Nephron (organoid): ENCODE results near the gene TEX54.

Experiments used
- H3K27ac Mint-ChIP-seq, 3 experiments: 2 replicates each; pipeline ENCODE4 v1.8.0; 2020; ENCODE audit warnings: mixed read lengths in 3 of 3, mild to moderate bottlenecking in 2 of 3, moderate library complexity in 1 of 3
- H3K27me3 Mint-ChIP-seq: 2 replicates; pipeline ENCODE4 v1.8.0; 2021; ENCODE audit warnings: low read depth, mild to moderate bottlenecking, moderate library complexity, mixed read lengths
- H3K36me3 Mint-ChIP-seq: 2 replicates; pipeline ENCODE4 v1.8.0; 2020; ENCODE audit warnings: low read depth, mixed read lengths
- H3K4me1 Mint-ChIP-seq: 2 replicates; pipeline ENCODE4 v1.8.0; 2020; ENCODE audit warnings: mixed read lengths
- H3K4me3 Mint-ChIP-seq, 3 experiments: 2 replicates each; pipeline ENCODE4 v1.8.0; 2020; ENCODE audit warnings: mild to moderate bottlenecking in 3 of 3, mixed read lengths in 3 of 3, moderate library complexity in 2 of 3
- H3K9me3 Mint-ChIP-seq: 2 replicates; pipeline ENCODE4 v1.8.0; 2020; ENCODE audit warnings: mixed read lengths
- CTCF ChIP-seq, 3 experiments: fragments of 200-600 bp; sonication (generic); IDR thresholded peaks; one replicate each; pipeline ENCODE4 v1.5.0; 2021; ENCODE audit warnings: antibody characterized with exemption in 3 of 3; ENCODE audit not compliant: unreplicated experiment in 3 of 3

The TEX54 gene

GRCh38 chr11:62796281-62796680 is 36.4 kb downstream of the TEX54 start:
- no peaks in the 10 kb centered on the region for H3K27me3 Mint-ChIP-seq
- no peak overlapping the region for H3K4me3 Mint-ChIP-seq
- peaks cover 5% of the 10 kb centered on the region for H3K4me1 Mint-ChIP-seq
- TF ChIP-seq CTCF (IDR thresholded peaks at IDR 0.05; ENCODE audit: unreplicated experiment in 3 of 3): no peak
- peaks cover 74% of the 10 kb centered on the region for H3K36me3 Mint-ChIP-seq
- no peaks in the 10 kb centered on the region for H3K9me3 Mint-ChIP-seq
- H3K27ac Mint-ChIP-seq: no peak overlapping the region

- Mint-ChIP-seq H3K4me1 (peaks cover 24% of the 10 kb centered on the region), H3K9me3 (no peaks in the 10 kb centered on the region), H3K27me3 (no peaks in the 10 kb centered on the region), H3K36me3 (peaks cover 70% of the 10 kb centered on the region), H3K27ac (peak overlapping the region in 1 of 3 experiments; percentile 45), H3K4me3 (peak overlapping the region; percentile 18 to 45 (median 35))
- TF ChIP-seq CTCF (IDR thresholded peaks at IDR 0.05; ENCODE audit: unreplicated experiment in 3 of 3): no peak
Observed at GRCh38 chr11:62794201-62794775, 38.4 kb downstream of the TEX54 start.

GRCh38 chr11:62792202-62792575 is 40.5 kb downstream of the TEX54 start:
- Mint-ChIP-seq H3K9me3 (no peaks in the 10 kb centered on the region), H3K27ac (peak overlapping the region; percentile 92 to 97 (median 96)), H3K36me3 (peaks cover 54% of the 10 kb centered on the region), H3K4me3 (peak overlapping the region; percentile 92 to 96 (median 95)), H3K4me1 (peaks cover 31% of the 10 kb centered on the region), H3K27me3 (no peaks in the 10 kb centered on the region)
- TF ChIP-seq CTCF (IDR thresholded peaks at IDR 0.05; ENCODE audit: unreplicated experiment in 3 of 3): no peak

- no peaks in the 10 kb centered on the region for H3K27me3 Mint-ChIP-seq
- H3K4me1 Mint-ChIP-seq: peaks cover 31% of the 10 kb centered on the region
- TF ChIP-seq CTCF (IDR thresholded peaks at IDR 0.05; ENCODE audit: unreplicated experiment in 3 of 3): no peak
- H3K36me3 Mint-ChIP-seq: peaks cover 51% of the 10 kb centered on the region
- peak within 1 kb of the TSS; percentile 92 to 97 (median 96) for H3K27ac Mint-ChIP-seq
- peak within 1 kb of the TSS; percentile 92 to 96 (median 95) for H3K4me3 Mint-ChIP-seq
- H3K9me3 Mint-ChIP-seq: no peaks in the 10 kb centered on the region
Observed at GRCh38 chr11:62791501-62792201, 41.0 kb downstream of the TEX54 start, which contains the start of gene TMEM223. TMEM223 (minus strand) TSS chr11:62792006; CDS start chr11:62791994, 12 bp downstream.

GRCh38 chr11:62789576-62789975 is 43.1 kb downstream of the TEX54 start:
- no peak for TF ChIP-seq CTCF (IDR thresholded peaks at IDR 0.05; ENCODE audit: unreplicated experiment in 3 of 3)
- Mint-ChIP-seq H3K27me3 (no peaks in the 10 kb centered on the region), H3K9me3 (no peaks in the 10 kb centered on the region), H3K4me3 (peak overlapping the region; percentile 92 to 96 (median 95)), H3K27ac (peak overlapping the region; percentile 55 to 75 (median 63)), H3K4me1 (peaks cover 31% of the 10 kb centered on the region), H3K36me3 (peaks cover 33% of the 10 kb centered on the region)
